AG08396 (cell line): Measurements from ENCODE around the gene TRPM2.

Experiments used
- DNase-seq: peaks from one replicate; pipeline ENCODE4 v3.0.0; 2012; ENCODE audit warnings: low spot score, mixed read lengths

Gene TRPM2

DNA sequence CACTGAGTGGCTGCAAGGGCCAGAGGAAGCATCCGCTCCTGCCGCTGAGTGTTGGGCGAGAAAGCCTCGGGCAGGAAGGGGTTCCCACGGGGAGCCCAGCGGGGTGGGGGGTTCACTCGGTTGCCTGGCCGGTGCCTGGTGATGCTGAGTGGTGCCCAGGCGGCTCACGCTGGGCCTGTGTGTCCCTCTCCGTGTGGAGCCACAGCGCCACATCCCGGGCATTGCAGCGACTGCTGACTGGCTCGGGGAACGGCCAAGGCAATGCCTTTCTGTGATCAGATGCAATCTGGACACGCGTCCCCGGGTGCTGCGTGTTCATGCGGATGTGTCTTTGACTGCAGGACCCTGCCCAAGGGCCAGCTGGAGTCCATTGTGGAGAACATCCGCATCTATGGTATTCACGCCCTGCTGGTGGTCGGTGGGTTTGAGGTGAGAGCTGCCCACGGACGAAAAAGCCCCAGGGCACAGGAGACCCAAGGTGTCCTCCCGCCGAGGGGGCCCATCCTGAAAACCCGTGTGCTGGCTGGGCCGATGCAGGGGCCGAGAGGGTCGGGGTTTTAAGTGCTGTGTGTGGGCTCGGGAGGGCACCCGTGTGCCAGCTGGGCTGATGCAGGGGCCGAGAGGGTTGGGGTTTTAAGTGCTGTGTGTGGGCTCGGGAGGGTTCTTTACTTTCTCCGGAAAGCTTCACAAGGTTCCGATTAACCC, 30.6 kb upstream of the TRPM2 start:
- DNase-seq = no peak

DNA sequence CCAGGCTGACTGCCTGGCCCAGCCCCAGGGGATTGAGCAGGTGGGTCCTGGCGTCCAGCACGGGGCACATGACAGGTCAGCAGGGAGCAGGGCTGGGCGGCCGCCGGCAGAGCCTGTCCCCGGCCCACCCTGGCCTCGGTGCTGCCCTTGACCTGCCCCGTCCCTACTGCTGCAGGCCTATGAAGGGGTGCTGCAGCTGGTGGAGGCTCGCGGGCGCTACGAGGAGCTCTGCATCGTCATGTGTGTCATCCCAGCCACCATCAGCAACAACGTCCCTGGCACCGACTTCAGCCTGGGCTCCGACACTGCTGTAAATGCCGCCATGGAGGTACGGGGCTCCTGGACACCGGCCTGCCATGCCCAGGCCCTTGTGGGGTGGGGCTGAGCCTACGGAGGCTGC, 29.8 kb upstream of the TRPM2 start:
- DNase-seq = no peak

DNA sequence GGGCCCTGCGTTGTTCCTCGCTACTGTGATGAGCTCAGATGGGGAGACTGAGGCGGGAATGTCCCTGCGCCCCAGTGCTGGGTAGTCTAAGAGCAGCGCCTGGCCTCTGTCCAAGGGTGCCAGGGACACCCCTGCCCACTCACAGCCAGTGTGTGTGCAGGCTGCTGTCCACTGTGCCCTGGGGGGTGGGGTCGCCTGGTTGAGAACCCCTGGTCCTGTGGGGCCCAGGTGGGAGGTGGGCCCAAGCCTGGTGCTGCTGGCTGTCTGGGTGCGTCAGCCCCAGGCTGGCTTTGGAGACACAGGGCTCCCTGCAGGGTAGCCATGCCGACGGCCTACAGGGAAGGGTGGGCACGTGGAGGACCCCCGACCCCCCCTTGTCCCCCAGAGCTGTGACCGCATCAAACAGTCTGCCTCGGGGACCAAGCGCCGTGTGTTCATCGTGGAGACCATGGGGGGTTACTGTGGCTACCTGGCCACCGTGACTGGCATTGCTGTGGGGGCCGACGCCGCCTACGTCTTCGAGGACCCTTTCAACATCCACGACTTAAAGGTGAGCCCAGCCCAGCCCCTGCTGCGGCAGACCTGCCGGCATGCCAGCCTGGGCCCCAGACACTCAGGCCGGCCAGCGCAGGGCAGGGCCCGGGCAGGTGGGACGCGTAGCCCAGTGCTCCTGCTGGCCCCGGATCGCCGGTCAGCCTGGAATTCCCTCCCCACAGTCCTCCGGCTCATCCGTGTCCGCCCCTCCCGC, 29.1 kb upstream of the TRPM2 start:
- no peak for DNase-seq

DNA sequence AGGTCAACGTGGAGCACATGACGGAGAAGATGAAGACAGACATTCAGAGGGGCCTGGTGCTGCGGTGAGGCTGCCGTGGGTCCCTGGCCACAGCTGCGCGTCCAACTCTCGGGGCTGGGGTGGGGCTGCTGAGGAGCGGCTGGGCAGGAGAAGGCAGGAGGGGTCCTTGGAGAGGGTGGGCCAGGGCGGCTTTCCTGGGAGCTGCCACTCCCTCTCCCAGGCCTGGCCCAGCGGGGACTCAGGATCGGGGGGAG, 28.6 kb upstream of the TRPM2 start:
- DNase-seq = no peak

DNA sequence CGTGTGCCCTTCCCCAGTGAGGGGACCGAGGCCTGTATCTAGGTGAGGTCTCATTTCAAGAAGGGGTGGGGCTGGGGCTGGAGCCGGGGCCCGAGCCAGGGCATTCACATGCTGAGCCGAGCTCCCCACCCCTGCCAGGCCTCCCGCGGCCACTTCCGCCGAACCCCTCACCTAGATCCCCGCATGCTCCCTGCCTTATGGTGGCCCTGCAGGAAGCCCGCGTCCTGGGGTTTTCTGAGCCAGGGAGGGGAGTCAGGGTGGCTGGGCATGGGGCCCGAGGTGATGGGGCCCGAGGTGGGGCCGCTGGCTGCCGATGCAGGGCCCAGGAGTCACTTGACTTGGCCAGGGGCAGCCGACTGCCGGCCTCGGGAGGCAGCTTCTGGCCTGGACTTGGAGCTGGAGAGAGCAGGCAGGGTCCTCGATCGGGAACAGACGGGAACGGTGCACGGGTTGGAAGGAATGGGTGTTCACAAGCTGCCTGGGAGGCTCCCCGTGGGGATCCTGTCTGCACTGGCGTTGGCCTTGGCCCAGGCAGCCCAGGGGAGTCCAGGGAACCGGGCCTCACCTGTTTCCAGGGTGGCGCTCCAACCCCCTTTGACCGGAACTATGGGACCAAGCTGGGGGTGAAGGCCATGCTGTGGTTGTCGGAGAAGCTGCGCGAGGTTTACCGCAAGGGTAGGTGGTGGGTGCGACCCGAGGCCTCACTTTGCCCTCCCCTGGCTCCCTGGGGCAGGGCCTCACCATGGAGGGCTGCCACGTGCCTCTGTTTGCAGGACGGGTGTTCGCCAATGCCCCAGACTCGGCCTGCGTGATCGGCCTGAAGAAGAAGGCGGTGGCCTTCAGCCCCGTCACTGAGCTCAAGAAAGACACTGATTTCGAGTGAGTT, 27.8 kb upstream of the TRPM2 start:
- DNase-seq = no peak

DNA sequence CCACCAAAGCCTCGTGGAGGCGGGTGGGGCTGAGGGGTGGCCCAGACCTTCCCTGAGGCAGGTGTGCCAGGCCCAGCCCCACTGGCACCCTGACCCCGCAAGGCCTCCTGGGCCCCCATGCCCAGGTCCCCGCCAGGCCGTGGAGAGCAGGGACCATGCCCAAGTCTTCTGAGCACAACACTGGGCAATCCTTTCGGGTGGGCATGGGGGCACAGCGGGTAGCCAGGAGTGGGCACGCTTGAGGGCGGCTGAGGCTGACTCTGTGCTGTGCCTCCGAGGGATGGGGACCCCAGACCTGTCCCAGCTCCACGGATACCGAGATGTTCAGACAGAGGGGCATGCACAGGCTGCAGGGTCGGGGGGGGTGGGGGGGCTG, 27.2 kb upstream of the TRPM2 start:
- no peak for DNase-seq

DNA sequence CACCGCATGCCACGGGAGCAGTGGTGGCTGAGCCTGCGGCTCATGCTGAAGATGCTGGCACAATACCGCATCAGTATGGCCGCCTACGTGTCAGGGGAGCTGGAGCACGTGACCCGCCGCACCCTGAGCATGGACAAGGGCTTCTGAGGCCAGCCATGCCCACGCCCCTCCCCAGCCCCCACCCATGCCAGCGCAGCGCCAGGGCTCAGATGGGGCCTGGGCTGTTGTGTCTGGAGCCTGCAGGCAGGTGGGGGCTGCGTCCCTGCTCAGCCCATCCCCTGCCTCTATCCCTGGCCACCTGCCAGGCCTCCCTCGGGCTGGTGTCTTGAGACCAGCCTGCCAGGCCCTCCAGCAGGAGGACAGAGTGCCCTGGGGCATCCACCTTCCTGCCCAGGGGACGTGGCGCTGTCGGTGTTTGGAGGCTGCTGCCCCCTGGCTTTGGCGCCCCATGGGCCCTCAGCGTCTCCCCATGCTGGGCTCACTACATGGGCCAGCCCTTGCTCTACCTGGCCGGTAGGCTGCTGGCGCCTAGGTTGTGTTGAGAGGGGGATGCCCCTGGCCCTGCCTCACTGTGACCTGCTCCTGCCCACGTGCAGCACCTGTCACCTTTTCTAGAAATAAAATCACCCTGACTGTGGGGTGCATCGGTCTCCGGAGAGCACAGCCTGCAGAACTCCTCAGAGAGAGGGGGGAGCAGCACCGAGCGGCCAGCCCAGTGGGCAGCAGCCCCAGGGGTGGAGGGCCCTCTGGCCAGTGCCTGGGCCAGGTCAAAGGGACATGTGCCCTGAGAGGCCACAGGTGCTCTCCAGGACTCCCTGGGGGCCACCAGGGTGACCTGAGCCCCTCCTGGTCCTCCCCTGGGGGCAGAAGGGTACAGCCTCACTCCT, 26.5 kb upstream of the TRPM2 start:
- DNase-seq = no peak

DNA sequence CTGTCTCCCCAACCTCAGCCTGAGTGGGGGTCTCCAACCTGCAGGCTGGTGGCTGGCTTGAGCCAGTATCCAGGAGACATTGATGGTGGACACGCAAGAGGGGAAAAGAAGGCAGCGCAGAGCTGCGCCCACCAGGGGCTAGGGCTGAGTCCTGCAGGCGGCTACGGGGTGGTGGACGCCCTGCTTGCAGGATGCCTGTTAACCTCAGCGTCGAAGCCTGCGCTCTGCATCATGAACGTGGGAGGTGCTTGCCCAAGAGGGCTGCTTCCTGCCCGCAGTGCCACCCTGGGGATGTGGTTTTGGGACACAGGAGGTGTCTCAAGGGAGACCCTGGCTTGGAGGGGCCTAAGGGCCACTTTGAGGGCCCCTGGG, 25.8 kb upstream of the TRPM2 start:
- DNase-seq = no peak

DNA sequence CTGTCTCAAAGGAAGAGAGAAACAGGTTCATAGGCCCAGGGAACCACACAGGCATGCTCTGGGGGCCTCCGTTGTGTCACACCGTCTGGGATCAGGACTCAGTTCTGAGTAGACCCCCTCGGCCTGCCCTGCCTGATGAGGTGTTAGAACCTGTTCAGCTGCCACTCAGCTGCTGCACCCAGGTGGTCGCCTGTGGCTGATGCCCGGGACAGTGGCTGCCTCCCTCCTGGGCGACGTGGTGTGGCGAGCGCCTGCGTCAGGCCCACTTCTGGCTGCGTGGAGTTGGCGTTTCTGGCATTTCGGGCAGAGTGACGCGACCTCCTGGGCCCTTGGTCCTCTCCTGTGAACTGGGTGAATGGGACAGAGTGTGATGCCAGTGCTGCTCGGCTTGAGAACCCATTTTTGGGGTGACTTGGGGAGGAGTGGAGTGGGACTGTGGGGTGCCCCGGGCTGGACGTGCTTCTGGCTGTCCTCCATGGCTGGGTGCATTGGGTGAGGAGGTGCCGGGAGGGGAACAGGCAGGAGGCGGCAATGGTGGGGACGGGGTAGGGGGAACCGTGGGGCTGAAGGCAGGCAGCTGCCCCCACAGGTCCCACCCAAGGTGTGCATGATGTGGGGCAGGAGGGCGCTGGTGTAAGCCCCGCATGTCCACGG, 25.1 kb upstream of the TRPM2 start:
- DNase-seq = no peak

DNA sequence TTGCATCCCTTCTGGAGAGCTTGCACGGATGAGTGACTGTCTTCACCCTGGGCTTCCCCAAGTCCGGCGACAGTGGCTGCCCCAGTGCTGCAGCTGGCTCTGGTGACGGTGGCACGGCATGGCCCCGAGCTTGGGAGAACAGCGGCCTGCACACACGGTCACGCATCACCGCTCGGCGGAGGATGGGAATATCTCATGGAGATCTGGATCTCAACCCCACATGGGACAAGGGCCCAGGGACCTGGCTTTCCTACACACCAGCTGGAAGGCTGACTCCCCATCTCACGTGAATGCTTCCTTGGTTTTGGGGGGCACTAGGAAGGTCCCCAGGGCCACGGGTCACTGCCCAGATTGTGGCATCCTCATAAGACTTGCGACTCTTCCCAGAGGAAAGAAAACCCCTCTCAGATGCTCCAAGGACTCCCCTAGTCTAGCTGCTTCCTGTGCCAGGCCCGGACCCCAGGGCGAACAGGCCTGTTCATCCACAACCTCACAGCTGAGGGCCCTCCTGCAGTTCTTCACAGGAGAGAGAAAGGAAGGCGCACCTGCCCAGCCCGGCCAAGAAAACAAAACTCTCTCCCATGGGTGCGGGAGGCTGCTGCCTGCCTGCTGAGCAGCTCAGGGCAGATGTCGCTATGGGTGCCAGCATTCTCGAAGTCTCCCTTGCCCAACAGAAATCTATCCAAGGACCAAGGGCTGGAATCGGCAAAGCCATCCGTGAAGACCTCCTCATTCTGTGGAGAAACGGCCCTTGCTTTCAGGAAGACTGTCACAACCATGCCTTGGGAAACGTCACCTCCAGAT, 24.1 kb upstream of the TRPM2 start:
- no peak for DNase-seq

DNA sequence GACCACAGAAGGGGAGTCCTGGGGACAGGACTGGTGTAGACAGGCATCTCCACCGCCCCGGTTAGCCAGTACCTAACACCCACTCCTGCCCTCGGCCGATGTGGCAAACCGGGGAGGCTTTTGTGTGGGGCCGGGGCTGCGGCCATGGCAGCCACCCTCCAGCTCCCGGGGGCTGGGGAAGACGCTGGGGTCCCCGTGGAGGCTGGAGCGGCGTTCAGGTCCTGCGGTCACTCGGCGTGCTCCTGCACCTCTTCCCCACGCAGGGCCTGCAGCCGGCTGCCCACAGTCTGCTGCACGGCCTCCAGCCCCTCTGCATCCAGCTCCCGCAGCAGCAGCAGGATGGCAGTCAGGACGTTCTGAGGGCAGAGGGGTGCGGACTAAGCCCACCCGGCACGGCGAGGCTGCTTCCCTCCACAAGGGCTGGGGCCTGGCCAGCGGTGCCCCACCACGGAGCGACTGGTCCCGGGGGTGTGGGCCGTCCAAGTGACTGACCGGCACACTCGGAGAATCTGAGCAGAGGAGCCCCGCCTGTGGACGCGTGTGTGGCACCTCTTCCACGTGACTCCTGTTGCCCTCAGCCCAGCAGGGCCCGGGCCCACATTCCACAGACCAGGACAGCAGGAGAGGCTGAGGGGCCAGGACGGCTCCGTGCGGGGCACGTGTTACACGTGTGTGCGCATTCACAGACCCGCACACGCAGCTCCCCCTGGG, 23.3 kb upstream of the TRPM2 start:
- DNase-seq = no peak

DNA sequence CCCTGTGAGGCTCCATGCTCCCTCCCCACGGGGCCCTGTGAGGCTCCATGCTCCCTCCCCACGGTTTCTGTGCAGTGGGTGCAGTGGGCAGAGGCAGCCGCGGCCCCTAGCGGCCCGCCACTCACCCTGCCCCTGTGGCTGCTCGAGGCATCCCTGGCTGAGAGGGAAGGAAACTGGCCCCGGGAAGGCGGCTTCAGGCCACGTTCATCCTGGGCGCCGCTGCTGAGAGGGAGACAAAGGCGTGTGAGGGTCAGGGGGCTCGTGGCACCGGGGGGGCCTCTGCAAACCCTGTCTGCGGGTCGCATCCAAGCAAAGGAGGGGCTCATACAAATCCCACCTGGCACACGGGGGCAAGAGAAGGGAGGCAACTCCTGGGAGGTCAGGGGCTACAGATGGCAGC, 22.7 kb upstream of the TRPM2 start:
- DNase-seq = no peak

DNA sequence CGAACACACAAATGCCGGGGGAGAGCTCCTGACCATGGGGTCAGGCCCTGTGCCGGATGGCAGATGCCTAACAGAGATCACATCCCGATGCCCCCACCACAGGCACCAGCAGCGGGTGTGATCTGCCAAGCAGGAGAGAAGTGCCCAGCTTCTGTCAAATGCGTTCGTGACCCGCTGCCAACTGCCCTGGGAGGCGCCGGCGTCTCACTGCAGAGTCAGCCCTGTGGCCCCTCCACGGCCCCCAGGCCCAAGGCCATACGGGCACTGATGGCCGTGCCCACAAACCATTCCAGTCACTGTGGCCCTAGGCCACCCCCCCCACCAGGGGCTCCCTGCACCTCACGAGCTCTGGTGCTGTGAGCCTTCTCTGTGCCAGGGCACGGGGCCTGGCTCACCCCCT, 22.2 kb upstream of the TRPM2 start:
- no peak for DNase-seq

DNA sequence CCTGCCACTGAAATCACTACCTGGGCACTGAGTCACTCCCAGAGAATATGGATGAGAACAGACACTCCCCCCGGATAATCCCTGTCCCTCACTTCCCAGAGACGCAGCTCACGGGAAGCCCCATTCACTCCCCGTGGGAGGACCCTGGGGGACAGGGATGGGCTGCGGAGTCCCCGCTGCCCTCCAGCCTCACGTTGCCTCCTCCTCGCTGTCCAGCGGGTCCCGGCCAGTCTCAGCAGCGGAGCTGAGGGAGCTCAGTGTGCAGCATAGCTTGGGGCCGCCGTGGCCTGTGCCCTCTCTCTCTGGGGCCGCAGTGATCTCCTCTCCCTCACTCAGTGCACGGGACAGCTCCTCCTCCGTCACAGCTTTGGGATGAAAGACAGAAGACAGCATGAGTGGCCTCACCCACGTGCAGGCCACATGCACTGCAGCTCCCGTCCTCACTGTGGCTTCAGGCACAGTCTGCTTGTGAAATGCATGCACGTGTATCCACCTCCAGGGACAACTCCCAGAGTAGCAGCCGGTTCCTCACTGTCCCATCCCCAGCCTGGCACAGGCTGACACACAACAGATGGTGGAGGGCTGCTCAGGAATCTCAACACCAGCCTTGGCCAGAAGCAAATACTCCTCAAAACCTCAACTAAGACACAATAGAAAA, 21.6 kb upstream of the TRPM2 start:
- DNase-seq = no peak

DNA sequence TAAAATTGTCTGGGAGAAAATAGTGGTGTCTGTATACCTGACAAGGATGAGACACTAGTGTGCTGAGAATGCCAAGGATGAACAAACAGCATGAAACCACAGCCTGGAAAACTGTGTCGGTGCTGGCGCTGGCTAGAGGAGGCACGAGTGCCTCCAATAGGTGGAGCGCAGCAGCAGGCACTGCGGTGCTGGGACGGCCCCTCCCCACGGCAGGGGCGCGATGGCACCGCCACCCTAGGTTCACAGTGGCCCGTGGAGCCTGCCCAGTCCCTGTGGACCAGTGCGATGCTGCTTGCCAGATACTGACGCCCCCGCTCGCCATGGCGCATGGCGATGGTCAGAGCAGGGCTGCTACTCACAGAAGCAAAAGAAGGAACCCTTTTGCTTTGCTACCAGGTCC, 21.0 kb upstream of the TRPM2 start:
- no peak for DNase-seq

DNA sequence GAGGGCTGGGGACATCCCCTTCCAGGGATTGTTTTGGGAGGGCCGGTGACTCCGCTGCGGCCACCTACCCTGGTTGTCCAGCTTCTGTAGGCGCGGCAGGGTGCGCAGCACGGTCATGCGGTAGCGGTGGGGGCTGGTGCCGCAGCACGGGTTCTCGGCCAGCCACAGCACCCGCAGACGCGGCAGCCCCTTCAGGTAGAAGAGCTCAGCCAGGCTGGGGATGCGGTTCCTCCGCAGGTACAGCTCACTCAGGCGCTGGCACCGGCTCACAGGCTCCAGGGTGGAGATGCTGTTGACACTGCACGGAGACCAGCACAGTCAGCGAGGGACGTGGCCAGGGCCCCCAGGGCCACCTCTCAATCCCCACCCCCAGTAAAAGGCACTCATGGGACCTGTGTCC, 20.5 kb upstream of the TRPM2 start:
- no peak for DNase-seq

DNA sequence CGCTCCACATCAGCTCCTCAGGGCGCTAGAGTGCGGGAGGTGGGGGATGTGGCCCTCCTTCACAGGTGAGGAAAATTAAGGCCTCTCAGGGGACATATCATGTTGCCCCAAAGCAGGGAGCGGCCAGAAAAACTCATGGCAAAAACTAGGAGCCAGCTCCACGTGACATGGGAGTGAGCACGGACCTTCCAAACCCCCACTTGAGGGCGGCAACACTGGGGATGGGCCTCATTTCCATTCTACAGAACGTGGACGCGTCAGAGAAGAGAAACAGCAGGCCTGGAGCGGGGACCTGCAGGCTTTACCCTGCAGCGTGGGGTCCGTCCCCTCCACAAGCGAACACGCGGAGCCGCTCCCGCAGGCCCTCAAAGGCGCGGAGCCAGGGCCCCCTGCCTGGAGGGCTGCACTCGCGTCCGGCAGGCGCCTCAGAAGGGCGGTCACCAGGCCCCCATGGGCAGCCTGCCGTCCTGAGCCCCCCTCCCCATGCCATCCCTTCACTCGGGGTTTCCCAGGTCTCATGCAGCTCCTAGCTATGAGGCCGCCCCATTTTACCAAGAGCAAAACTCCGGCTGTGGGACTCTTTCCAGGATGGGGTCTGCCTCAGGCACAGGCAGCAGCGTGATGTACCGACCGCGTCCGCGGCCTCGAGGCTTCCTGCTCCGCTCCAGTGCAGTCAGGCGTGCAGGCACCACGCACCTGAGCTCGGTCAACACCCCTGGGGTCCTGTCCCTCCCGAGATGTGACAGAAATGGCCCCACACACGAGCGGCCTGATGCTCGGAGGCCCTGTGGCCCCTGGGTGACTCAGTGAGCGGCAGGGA, 19.7 kb upstream of the TRPM2 start:
- DNase-seq = no peak

DNA sequence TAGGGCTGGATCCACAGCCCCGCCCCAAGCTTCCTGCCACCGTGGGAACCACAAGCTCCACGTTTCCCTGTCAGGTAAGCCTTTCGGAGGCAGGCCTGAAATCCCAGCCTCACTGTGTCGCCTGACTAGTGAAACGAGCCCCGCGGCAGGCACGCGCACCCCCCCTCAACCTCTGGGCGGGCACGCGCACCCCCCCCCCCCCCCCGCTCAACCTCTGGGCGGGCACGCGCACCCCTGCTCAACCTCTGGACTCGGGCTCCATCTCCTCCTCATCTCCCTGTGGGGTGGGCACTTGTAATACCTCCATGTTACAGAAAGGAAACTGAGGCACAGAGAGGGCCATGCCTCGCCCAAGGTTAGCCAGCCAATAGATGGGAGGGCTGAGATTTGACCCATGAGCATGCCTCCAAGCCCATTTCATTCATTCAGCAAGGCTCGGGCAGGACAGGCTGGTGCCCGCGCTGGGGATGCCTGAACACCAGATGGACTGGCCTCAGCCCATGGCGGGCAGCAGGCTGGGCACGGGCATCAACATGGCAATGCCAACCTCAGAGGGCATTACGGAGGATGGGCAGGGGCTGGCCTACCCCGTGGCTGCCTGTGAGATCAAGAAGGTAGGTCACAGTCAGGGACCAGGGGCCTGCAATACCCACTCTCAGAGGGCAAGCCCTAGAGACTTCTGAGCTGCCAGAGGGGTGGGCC, 18.9 kb upstream of the TRPM2 start:
- no peak for DNase-seq
